Measurements from ENCODE around the gene TMEM269.

TMEM269 gene

GRCh38 chr1:42831273-42831672, 46.5 kb downstream of the TMEM269 start:
- Histone ChIP-seq H2BK120ac (ENCODE audit: low read depth, low read length) (no peak overlapping the region), H3K23ac (ENCODE audit: low read length) (no peak overlapping the region), H3K27ac (ENCODE audit: low read depth, low read length) (no peak overlapping the region), H2AK5ac (ENCODE audit: low read length) (no peak overlapping the region), H3K79me2 (ENCODE audit: control insufficient read depth, insufficient read depth, low read length) (no peaks in the 10 kb centered on the region), H3K4ac (ENCODE audit: low read depth, low read length) (no peak overlapping the region), H3K9ac (ENCODE audit: low read length) (no peak overlapping the region), H4K5ac (ENCODE audit: low read length) (no peak overlapping the region), H3K4me2 (ENCODE audit: low read length) (no peak overlapping the region), H2BK5ac (ENCODE audit: low read length) (no peak overlapping the region), H3K27me3 (ENCODE audit: insufficient read depth, low read length, poor library complexity) (no peaks in the 10 kb centered on the region), H3K4me3 (ENCODE audit: low read length) (no peak overlapping the region), H3K36me3 (ENCODE audit: control insufficient read depth, insufficient read depth, low read length) (no peaks in the 10 kb centered on the region), H2BK15ac (replicated peaks; ENCODE audit: low read depth) (no peak overlapping the region), H3K18ac (ENCODE audit: low read length) (no peak overlapping the region), H3K56ac (ENCODE audit: low read length) (no peak overlapping the region), H3K4me1 (ENCODE audit: control insufficient read depth, low read depth, low read length) (peaks cover 11% of the 10 kb centered on the region), H3K79me1 (ENCODE audit: low read length) (no peaks in the 10 kb centered on the region), H4K8ac (ENCODE audit: low read depth, low read length) (no peak overlapping the region)
- peak; percentile 63 for DNase-seq

- WGBS (ENCODE audit: extremely low coverage, insufficient coverage, low lambda C conversion rate) = no CpG with 5 or more reads among the region's 3 CpGs
- peaks cover 11% of the 10 kb centered on the region for H3K4me1 ChIP-seq (ENCODE audit: control insufficient read depth, low read depth, low read length)
- no peaks in the 10 kb centered on the region for H3K79me2 ChIP-seq (ENCODE audit: control insufficient read depth, insufficient read depth, low read length)
- H3K9ac ChIP-seq (ENCODE audit: low read length) = no peak overlapping the region
- no peaks in the 10 kb centered on the region for H3K79me1 ChIP-seq (ENCODE audit: low read length)
- H3K4me3 ChIP-seq (ENCODE audit: low read length) = no peak overlapping the region
- no peak overlapping the region for H4K8ac ChIP-seq (ENCODE audit: low read depth, low read length)
- H3K18ac ChIP-seq (ENCODE audit: low read length) = no peak overlapping the region
- no peak overlapping the region for H2BK5ac ChIP-seq (ENCODE audit: low read length)
- H3K36me3 ChIP-seq (ENCODE audit: control insufficient read depth, insufficient read depth, low read length) = no peaks in the 10 kb centered on the region
- no peak overlapping the region for H3K4me2 ChIP-seq (ENCODE audit: low read length)
- no peak overlapping the region for H3K56ac ChIP-seq (ENCODE audit: low read length)
- no peak overlapping the region for H3K4ac ChIP-seq (ENCODE audit: low read depth, low read length)
- H2AK5ac ChIP-seq (ENCODE audit: low read length) = no peak overlapping the region
- H3K23ac ChIP-seq (ENCODE audit: low read length) = no peak overlapping the region
- no peak overlapping the region for H3K27ac ChIP-seq (ENCODE audit: low read depth, low read length)
- no peak overlapping the region for H2BK120ac ChIP-seq (ENCODE audit: low read depth, low read length)
- no peak for DNase-seq
- H2BK15ac ChIP-seq (replicated peaks; ENCODE audit: low read depth) = no peak overlapping the region
- no peaks in the 10 kb centered on the region for H3K27me3 ChIP-seq (ENCODE audit: insufficient read depth, low read length, poor library complexity)
- H4K5ac ChIP-seq (ENCODE audit: low read length) = no peak overlapping the region
Observed at GRCh38 chr1:42832641-42833240, 48.0 kb downstream of the TMEM269 start.

- Histone ChIP-seq H3K79me1 (ENCODE audit: low read length) (no peaks in the 10 kb centered on the region), H2AK5ac (ENCODE audit: low read length) (no peak overlapping the region), H2BK120ac (ENCODE audit: low read depth, low read length) (no peak overlapping the region), H3K79me2 (ENCODE audit: control insufficient read depth, insufficient read depth, low read length) (no peaks in the 10 kb centered on the region), H3K18ac (ENCODE audit: low read length) (no peak overlapping the region), H3K4ac (ENCODE audit: low read depth, low read length) (no peak overlapping the region), H3K27me3 (ENCODE audit: insufficient read depth, low read length, poor library complexity) (no peaks in the 10 kb centered on the region), H3K4me3 (ENCODE audit: low read length) (no peak overlapping the region), H2BK15ac (replicated peaks; ENCODE audit: low read depth) (no peak overlapping the region), H2BK5ac (ENCODE audit: low read length) (no peak overlapping the region), H3K4me1 (ENCODE audit: control insufficient read depth, low read depth, low read length) (peaks cover 11% of the 10 kb centered on the region), H3K27ac (ENCODE audit: low read depth, low read length) (no peak overlapping the region), H3K4me2 (ENCODE audit: low read length) (no peak overlapping the region), H3K56ac (ENCODE audit: low read length) (no peak overlapping the region), H3K9ac (ENCODE audit: low read length) (no peak overlapping the region), H4K8ac (ENCODE audit: low read depth, low read length) (no peak overlapping the region), H3K36me3 (ENCODE audit: control insufficient read depth, insufficient read depth, low read length) (no peaks in the 10 kb centered on the region), H3K23ac (ENCODE audit: low read length) (no peak overlapping the region), H4K5ac (ENCODE audit: low read length) (no peak overlapping the region)
- DNase-seq = no peak
- WGBS (ENCODE audit: extremely low coverage, insufficient coverage, low lambda C conversion rate) = no CpG with 5 or more reads among the region's 4 CpGs
Observed at GRCh38 chr1:42833981-42834380, 49.2 kb downstream of the TMEM269 start.

- Histone ChIP-seq H3K79me1 (ENCODE audit: low read length) (no peaks in the 10 kb centered on the region), H3K27ac (ENCODE audit: low read depth, low read length) (no peak overlapping the region), H3K4me2 (ENCODE audit: low read length) (no peak overlapping the region), H4K5ac (ENCODE audit: low read length) (no peak overlapping the region), H3K4me3 (ENCODE audit: low read length) (no peak overlapping the region), H3K9ac (ENCODE audit: low read length) (no peak overlapping the region), H4K8ac (ENCODE audit: low read depth, low read length) (no peak overlapping the region), H3K36me3 (ENCODE audit: control insufficient read depth, insufficient read depth, low read length) (no peaks in the 10 kb centered on the region), H2BK120ac (ENCODE audit: low read depth, low read length) (no peak overlapping the region), H3K79me2 (ENCODE audit: control insufficient read depth, insufficient read depth, low read length) (no peaks in the 10 kb centered on the region), H3K23ac (ENCODE audit: low read length) (no peak overlapping the region), H3K18ac (ENCODE audit: low read length) (no peak overlapping the region), H3K56ac (ENCODE audit: low read length) (no peak overlapping the region), H3K27me3 (ENCODE audit: insufficient read depth, low read length, poor library complexity) (no peaks in the 10 kb centered on the region), H2AK5ac (ENCODE audit: low read length) (no peak overlapping the region), H3K4me1 (ENCODE audit: control insufficient read depth, low read depth, low read length) (peaks cover 11% of the 10 kb centered on the region), H2BK5ac (ENCODE audit: low read length) (no peak overlapping the region), H2BK15ac (replicated peaks; ENCODE audit: low read depth) (no peak overlapping the region), H3K4ac (ENCODE audit: low read depth, low read length) (no peak overlapping the region)
- peak; percentile 30 for DNase-seq
- no CpG with 5 or more reads among the region's 5 CpGs for WGBS (ENCODE audit: extremely low coverage, insufficient coverage, low lambda C conversion rate)
Observed at GRCh38 chr1:42834803-42835202, 50.0 kb downstream of the TMEM269 start.

GRCh38 chr1:42835422-42835821, 50.6 kb downstream of the TMEM269 start:
- no peak overlapping the region for H3K4me3 ChIP-seq (ENCODE audit: low read length)
- H3K79me2 ChIP-seq (ENCODE audit: control insufficient read depth, insufficient read depth, low read length) = no peaks in the 10 kb centered on the region
- no peak overlapping the region for H3K4me2 ChIP-seq (ENCODE audit: low read length)
- no peak overlapping the region for H4K5ac ChIP-seq (ENCODE audit: low read length)
- H3K56ac ChIP-seq (ENCODE audit: low read length) = no peak overlapping the region
- H3K36me3 ChIP-seq (ENCODE audit: control insufficient read depth, insufficient read depth, low read length) = no peaks in the 10 kb centered on the region
- no peak overlapping the region for H3K27ac ChIP-seq (ENCODE audit: low read depth, low read length)
- DNase-seq = peak; percentile 71
- no peak overlapping the region for H2BK5ac ChIP-seq (ENCODE audit: low read length)
- H4K8ac ChIP-seq (ENCODE audit: low read depth, low read length) = no peak overlapping the region
- no CpG with 5 or more reads among the region's 2 CpGs for WGBS (ENCODE audit: extremely low coverage, insufficient coverage, low lambda C conversion rate)
- H3K18ac ChIP-seq (ENCODE audit: low read length) = no peak overlapping the region
- H2BK15ac ChIP-seq (replicated peaks; ENCODE audit: low read depth) = no peak overlapping the region
- no peak overlapping the region for H3K4ac ChIP-seq (ENCODE audit: low read depth, low read length)
- H2AK5ac ChIP-seq (ENCODE audit: low read length) = no peak overlapping the region
- H2BK120ac ChIP-seq (ENCODE audit: low read depth, low read length) = no peak overlapping the region
- no peaks in the 10 kb centered on the region for H3K79me1 ChIP-seq (ENCODE audit: low read length)
- no peaks in the 10 kb centered on the region for H3K27me3 ChIP-seq (ENCODE audit: insufficient read depth, low read length, poor library complexity)
- H3K23ac ChIP-seq (ENCODE audit: low read length) = no peak overlapping the region
- H3K9ac ChIP-seq (ENCODE audit: low read length) = no peak overlapping the region
- peaks cover 11% of the 10 kb centered on the region for H3K4me1 ChIP-seq (ENCODE audit: control insufficient read depth, low read depth, low read length)

- no peak for DNase-seq
Observed at GRCh38 chr1:42837709-42838108, 52.9 kb downstream of the TMEM269 start.

More at GRCh38 chr1:42837709-42838108, 52.9 kb downstream of the TMEM269 start:
- Histone ChIP-seq H3K27ac (ENCODE audit: low read depth, low read length) (no peak overlapping the region), H3K79me1 (ENCODE audit: low read length) (no peaks in the 10 kb centered on the region), H3K18ac (ENCODE audit: low read length) (no peak overlapping the region), H4K8ac (ENCODE audit: low read depth, low read length) (no peak overlapping the region), H3K36me3 (ENCODE audit: control insufficient read depth, insufficient read depth, low read length) (no peaks in the 10 kb centered on the region), H3K23ac (ENCODE audit: low read length) (no peak overlapping the region), H3K27me3 (ENCODE audit: insufficient read depth, low read length, poor library complexity) (no peaks in the 10 kb centered on the region), H3K56ac (ENCODE audit: low read length) (no peak overlapping the region), H3K4ac (ENCODE audit: low read depth, low read length) (no peak overlapping the region), H2BK120ac (ENCODE audit: low read depth, low read length) (no peak overlapping the region), H3K79me2 (ENCODE audit: control insufficient read depth, insufficient read depth, low read length) (no peaks in the 10 kb centered on the region), H4K5ac (ENCODE audit: low read length) (no peak overlapping the region), H3K9ac (ENCODE audit: low read length) (no peak overlapping the region), H2BK5ac (ENCODE audit: low read length) (no peak overlapping the region), H2AK5ac (ENCODE audit: low read length) (no peak overlapping the region), H3K4me1 (ENCODE audit: control insufficient read depth, low read depth, low read length) (peaks cover 7% of the 10 kb centered on the region), H3K4me3 (ENCODE audit: low read length) (no peak overlapping the region), H3K4me2 (ENCODE audit: low read length) (no peak overlapping the region), H2BK15ac (replicated peaks; ENCODE audit: low read depth) (no peak overlapping the region)
- no CpG with 5 or more reads among the region's 3 CpGs for WGBS (ENCODE audit: extremely low coverage, insufficient coverage, low lambda C conversion rate)

Measured in mesendoderm (in vitro differentiated cells).